ENCODE measurements around the gene MLLT3. TPM values are rescaled to one million over a fixed set of nuclear protein-coding genes. Genes with fewer than 3 reads are reported as not detected.

MLLT3 gene
- total and polyA plus RNA-seq, 2 experiments from 2014 or later: 7.1 to 11.9 TPM

GRCh38 chr9:20579524-20580314 is 42.6 kb downstream of the MLLT3 start:
- no peaks in the 10 kb centered on the region; the same call in 1 of the 2 replicates for H3K79me2 ChIP-seq (ENCODE audit: insufficient read depth)
- no peak for DNase-seq
- H3K9me2 ChIP-seq (ENCODE audit: insufficient read depth): no peaks in the 10 kb centered on the region
- no peaks in the 10 kb centered on the region for H3K4me1 ChIP-seq (ENCODE audit: insufficient read depth)
- H3K4me2 ChIP-seq (ENCODE audit: unreplicated experiment): no peak overlapping the region
- no peaks in the 10 kb centered on the region for H3K27me3 ChIP-seq (replicated peaks; ENCODE audit: insufficient read depth)
- H3F3A ChIP-seq (ENCODE audit: insufficient read depth): no peaks in the 10 kb centered on the region
- no peak overlapping the region for H2AFZ ChIP-seq
- H3K9me3 ChIP-seq (ENCODE audit: low read depth): no peaks in the 10 kb centered on the region
- in situ Hi-C loops (cut with MboI): no loop called here
- 90 to 94% methylated on average over 2 of the region's 2 CpGs for WGBS, 2 experiments (ENCODE audit: low coverage in 1 of 2, low lambda C conversion rate in 2 of 2, missing lambda C conversion rate in 2 of 2)
- H3K4me3 ChIP-seq: no peak overlapping the region
- H3K27ac ChIP-seq: no peak overlapping the region
- H3K36me3 ChIP-seq (ENCODE audit: low read depth): no peaks in the 10 kb centered on the region
- no peaks in the 10 kb centered on the region for H4K20me1 ChIP-seq (ENCODE audit: insufficient read depth)
- no peak overlapping the region for H3K9ac ChIP-seq
- TF ChIP-seq EZH2phosphoT487 (IDR thresholded peaks at IDR 0.05; ENCODE audit: insufficient read depth, low read depth): no peak
- no peak for TF ChIP-seq EZH2 (IDR thresholded peaks at IDR 0.05; ENCODE audit: insufficient read depth, poor library complexity, severe bottlenecking)

GRCh38 chr9:20573023-20573422 is 49.3 kb downstream of the MLLT3 start:
- Histone ChIP-seq H3K9ac (no peak overlapping the region), H3K79me2 (ENCODE audit: insufficient read depth) (peaks cover 45% of the 10 kb centered on the region), H3K9me3 (ENCODE audit: low read depth) (no peaks in the 10 kb centered on the region), H3F3A (ENCODE audit: insufficient read depth) (peaks cover 27% of the 10 kb centered on the region), H3K27me3 (replicated peaks; ENCODE audit: insufficient read depth) (no peaks in the 10 kb centered on the region), H2AFZ (no peak overlapping the region), H3K4me2 (ENCODE audit: unreplicated experiment) (no peak overlapping the region), H3K36me3 (ENCODE audit: low read depth) (no peaks in the 10 kb centered on the region), H3K4me1 (ENCODE audit: insufficient read depth) (peaks cover 35% of the 10 kb centered on the region), H3K4me3 (no peak overlapping the region), H3K9me2 (ENCODE audit: insufficient read depth) (no peaks in the 10 kb centered on the region), H3K27ac (no peak overlapping the region), H4K20me1 (ENCODE audit: insufficient read depth) (no peaks in the 10 kb centered on the region)
- in situ Hi-C loops (cut with MboI): no loop called here
- DNase-seq: no peak
- TF ChIP-seq EZH2 (IDR thresholded peaks at IDR 0.05; ENCODE audit: insufficient read depth, poor library complexity, severe bottlenecking) (no peak), EZH2phosphoT487 (IDR thresholded peaks at IDR 0.05; ENCODE audit: insufficient read depth, low read depth) (no peak)
- WGBS, 2 experiments (ENCODE audit: low coverage in 1 of 2, low lambda C conversion rate in 2 of 2, missing lambda C conversion rate in 2 of 2): 92 to 93% methylated on average over 4 of the region's 4 CpGs

- TF ChIP-seq EZH2phosphoT487 (IDR thresholded peaks at IDR 0.05; ENCODE audit: insufficient read depth, low read depth) (no peak), EZH2 (IDR thresholded peaks at IDR 0.05; ENCODE audit: insufficient read depth, poor library complexity, severe bottlenecking) (no peak)
- H3K27me3 ChIP-seq (replicated peaks; ENCODE audit: insufficient read depth): no peaks in the 10 kb centered on the region
- no peaks in the 10 kb centered on the region for H3K36me3 ChIP-seq (ENCODE audit: low read depth)
- peak overlapping the region; percentile 72 for H3K4me2 ChIP-seq (ENCODE audit: unreplicated experiment)
- H3K9me3 ChIP-seq (ENCODE audit: low read depth): no peaks in the 10 kb centered on the region
- H3K79me2 ChIP-seq (ENCODE audit: insufficient read depth): peaks cover 64% of the 10 kb centered on the region
- 0 out of 2 replicates have a peak overlapping the region, but pooled peaks have one; percentile 3 for H2AFZ ChIP-seq
- peak overlapping the region; percentile 52 for H3K9ac ChIP-seq
- peak overlapping the region; percentile 75 for H3K27ac ChIP-seq
- H3K9me2 ChIP-seq (ENCODE audit: insufficient read depth): no peaks in the 10 kb centered on the region
- peaks cover 27% of the 10 kb centered on the region for H3F3A ChIP-seq (ENCODE audit: insufficient read depth)
- WGBS, 2 experiments (ENCODE audit: low coverage in 1 of 2, low lambda C conversion rate in 2 of 2, missing lambda C conversion rate in 2 of 2): 0% methylated on average over 1 of the region's 1 CpG
- peak; percentile 79 for DNase-seq
- peak overlapping the region; percentile 52 for H3K4me3 ChIP-seq
- in situ Hi-C loops (cut with MboI): no loop called here
- no peaks in the 10 kb centered on the region for H4K20me1 ChIP-seq (ENCODE audit: insufficient read depth)
- H3K4me1 ChIP-seq (ENCODE audit: insufficient read depth): peaks cover 38% of the 10 kb centered on the region
Measured at GRCh38 chr9:20570756-20571155, 51.5 kb downstream of the MLLT3 start.

- Histone ChIP-seq H3K4me3 (peak overlapping the region; percentile 52), H3K27ac (peak overlapping the region; percentile 75)
- in situ Hi-C loops (cut with MboI): no loop called here
Measured at GRCh38 chr9:20570087-20570486, 52.2 kb downstream of the MLLT3 start.

More at GRCh38 chr9:20570087-20570486, 52.2 kb downstream of the MLLT3 start:
- Histone ChIP-seq H4K20me1 (ENCODE audit: insufficient read depth) (no peaks in the 10 kb centered on the region), H3K9me3 (ENCODE audit: low read depth) (no peaks in the 10 kb centered on the region), H3K36me3 (ENCODE audit: low read depth) (no peaks in the 10 kb centered on the region), H3K27me3 (replicated peaks; ENCODE audit: insufficient read depth) (no peaks in the 10 kb centered on the region), H3F3A (ENCODE audit: insufficient read depth) (peaks cover 27% of the 10 kb centered on the region), H3K4me1 (ENCODE audit: insufficient read depth) (peaks cover 38% of the 10 kb centered on the region), H3K9me2 (ENCODE audit: insufficient read depth) (no peaks in the 10 kb centered on the region), H2AFZ (no peak overlapping the region), H3K79me2 (ENCODE audit: insufficient read depth) (peaks cover 69% of the 10 kb centered on the region), H3K9ac (peak overlapping the region; percentile 52), H3K4me2 (ENCODE audit: unreplicated experiment) (peak overlapping the region; percentile 72)
- TF ChIP-seq EZH2 (IDR thresholded peaks at IDR 0.05; ENCODE audit: insufficient read depth, poor library complexity, severe bottlenecking) (no peak), EZH2phosphoT487 (IDR thresholded peaks at IDR 0.05; ENCODE audit: insufficient read depth, low read depth) (no peak)
- WGBS, 2 experiments (ENCODE audit: low coverage in 1 of 2, low lambda C conversion rate in 2 of 2, missing lambda C conversion rate in 2 of 2): 0% methylated on average over 1 of the region's 1 CpG
- DNase-seq: peak; percentile 72

Data from GM23248 (cell line).